Measurements from ENCODE around the gene EIF3B. TPM values are rescaled to one million over a fixed set of nuclear protein-coding genes. Genes with fewer than 3 reads are reported as not detected.

EIF3B gene
- total and polyA plus RNA-seq, 2 of the 4 experiments (the other 2 are of a cell fraction), result 105 to 201 TPM

- no peak overlapping the region for H3K14ac ChIP-seq (replicated peaks; ENCODE audit: low read depth, low read length)
- no peak overlapping the region for H3K4me2 ChIP-seq (ENCODE audit: low read depth, low read length)
- no peak overlapping the region for H2BK120ac ChIP-seq (ENCODE audit: low read depth, low read length)
- DNase-seq, result no peak
- H4K5ac ChIP-seq (ENCODE audit: low read depth, low read length), result no peak overlapping the region
- no peaks in the 10 kb centered on the region for H3K9me3 ChIP-seq (ENCODE audit: control insufficient read depth, insufficient read depth, low read length)
- H2BK5ac ChIP-seq (ENCODE audit: low read depth, low read length, poor library complexity, severe bottlenecking), result no peak overlapping the region
- ChIA-PET POLR2A (ENCODE audit: unreplicated experiment) (no interaction called here), CTCF (no interaction called here)
- dilution Hi-C loops (cut with HindIII; ENCODE audit: low sequenced_read_pairs, unreplicated experiment), result no loop called here
- H3K4me1 ChIP-seq (ENCODE audit: control insufficient read depth, insufficient read depth, low read length), result peaks cover 5% of the 10 kb centered on the region; the same call in 1 of the 2 replicates
- no peak overlapping the region for H3K4ac ChIP-seq (ENCODE audit: low read depth, low read length)
- H3K4me3 ChIP-seq (ENCODE audit: insufficient read depth, low read depth, low read length), result no peak overlapping the region
- H4K8ac ChIP-seq (ENCODE audit: low read depth in 2 of 2, low read length in 2 of 2), result no peak overlapping the region
- H4K91ac ChIP-seq (ENCODE audit: insufficient read depth, low read depth, low read length), result no peak overlapping the region
- H3K18ac ChIP-seq (ENCODE audit: low read depth, low read length), result no peak overlapping the region
- H4K20me1 ChIP-seq (ENCODE audit: insufficient read depth, low read length), result peaks cover 25% of the 10 kb centered on the region
- H3K27ac ChIP-seq (ENCODE audit: insufficient read depth, low read length), result no peak overlapping the region
- H3K9me1 ChIP-seq (ENCODE audit: insufficient read depth, low read length), result peaks cover 10% of the 10 kb centered on the region; the same call in 1 of the 2 replicates
- H2AK9ac ChIP-seq (replicated peaks; ENCODE audit: low read depth, low read length, poor library complexity), result no peak overlapping the region
- H3K9ac ChIP-seq (ENCODE audit: low read depth, low read length), result no peak overlapping the region
- H3K27me3 ChIP-seq (ENCODE audit: control insufficient read depth, insufficient read depth, low read length), result no peaks in the 10 kb centered on the region
- in situ Hi-C loops (cut with MboI; ENCODE audit: low sequenced_read_pairs), result no loop called here
- H3K36me3 ChIP-seq (ENCODE audit: control insufficient read depth, insufficient read depth, low read length), result no peaks in the 10 kb centered on the region
- no peak overlapping the region for H2BK15ac ChIP-seq (ENCODE audit: low read depth, low read length)
- H2AK5ac ChIP-seq (ENCODE audit: low read depth, low read length), result no peak overlapping the region; the same call in 1 of the 2 replicates
- TF ChIP-seq MAZ (IDR thresholded peaks at IDR 0.05; ENCODE audit: borderline replicate concordance, low read depth, low read length), result no peak
- no peak for TF ChIP-seq SMC3 (IDR thresholded peaks at IDR 0.05; ENCODE audit: low read depth, low read length)
- TF ChIP-seq BHLHE40 (IDR thresholded peaks at IDR 0.05; ENCODE audit: low read depth, low read length), result no peak
- TF ChIP-seq, protein P1, sequence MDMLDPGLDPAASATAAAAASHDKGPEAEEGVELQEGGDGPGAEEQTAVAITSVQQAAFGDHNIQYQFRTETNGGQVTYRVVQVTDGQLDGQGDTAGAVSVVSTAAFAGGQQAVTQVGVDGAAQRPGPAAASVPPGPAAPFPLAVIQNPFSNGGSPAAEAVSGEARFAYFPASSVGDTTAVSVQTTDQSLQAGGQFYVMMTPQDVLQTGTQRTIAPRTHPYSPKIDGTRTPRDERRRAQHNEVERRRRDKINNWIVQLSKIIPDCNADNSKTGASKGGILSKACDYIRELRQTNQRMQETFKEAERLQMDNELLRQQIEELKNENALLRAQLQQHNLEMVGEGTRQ (IDR thresholded peaks at IDR 0.05; ENCODE audit: low read depth, low read length), result no peak
- no peak for ATAC-seq (ENCODE audit: low read depth)
- H2BK20ac ChIP-seq (ENCODE audit: low read depth, low read length), result no peak overlapping the region
- H2AFZ ChIP-seq (replicated peaks; ENCODE audit: low read length, poor library complexity), result peak overlapping the region; percentile 49
- WGBS, 2 experiments (ENCODE audit: extremely low coverage in 2 of 2, insufficient read length in 1 of 2), result 94% methylated on average over 17 of the region's 21 CpGs; no CpG with 5 or more reads in 1 of the 2 experiments
- H3K79me1 ChIP-seq (ENCODE audit: low read depth in 1 of 2, low read length in 2 of 2), result peaks cover 22 to 52% of the 10 kb centered on the region in 2 experiments
- intact Hi-C loops (cut with micrococcal nuclease), result loop anchor here (2.0 to 10.0 kb wide), 2 partner anchors 49 to 65 kb away; no protein-coding TSS in a partner anchor
- H3K23ac ChIP-seq (ENCODE audit: low read depth, low read length), result no peak overlapping the region
- H3K56ac ChIP-seq (ENCODE audit: extremely low read depth, insufficient read depth, low read length), result no peak overlapping the region
- no TSS peak for BruUV-seq (replicated peaks)
These were observed 51.1 kb downstream of the EIF3B start for GRCh38 chr7:2405601-2406345.
